ENCODE results near the gene OPHN1.

DNA sequence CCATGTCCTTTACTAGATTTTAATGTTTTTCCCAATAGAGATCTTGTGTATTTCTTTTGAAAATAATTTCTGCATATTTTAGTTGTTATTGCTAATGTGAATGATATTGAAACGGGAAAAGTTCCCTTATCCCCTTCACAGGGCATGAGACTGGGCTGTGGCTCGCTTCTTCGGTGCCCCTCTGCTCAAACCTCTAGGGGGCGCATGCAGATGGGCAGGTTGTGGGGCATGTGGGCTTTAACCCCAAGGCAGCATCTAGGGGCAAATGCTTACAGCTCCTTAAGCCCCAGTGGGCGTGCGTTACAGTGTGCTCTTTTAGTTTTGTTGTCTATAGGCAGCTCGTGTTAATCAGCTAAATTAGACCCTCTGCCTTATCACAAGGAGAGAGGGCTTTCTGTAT is 194.7 kb downstream of the OPHN1 start:
- TF ChIP-seq, protein P1, sequence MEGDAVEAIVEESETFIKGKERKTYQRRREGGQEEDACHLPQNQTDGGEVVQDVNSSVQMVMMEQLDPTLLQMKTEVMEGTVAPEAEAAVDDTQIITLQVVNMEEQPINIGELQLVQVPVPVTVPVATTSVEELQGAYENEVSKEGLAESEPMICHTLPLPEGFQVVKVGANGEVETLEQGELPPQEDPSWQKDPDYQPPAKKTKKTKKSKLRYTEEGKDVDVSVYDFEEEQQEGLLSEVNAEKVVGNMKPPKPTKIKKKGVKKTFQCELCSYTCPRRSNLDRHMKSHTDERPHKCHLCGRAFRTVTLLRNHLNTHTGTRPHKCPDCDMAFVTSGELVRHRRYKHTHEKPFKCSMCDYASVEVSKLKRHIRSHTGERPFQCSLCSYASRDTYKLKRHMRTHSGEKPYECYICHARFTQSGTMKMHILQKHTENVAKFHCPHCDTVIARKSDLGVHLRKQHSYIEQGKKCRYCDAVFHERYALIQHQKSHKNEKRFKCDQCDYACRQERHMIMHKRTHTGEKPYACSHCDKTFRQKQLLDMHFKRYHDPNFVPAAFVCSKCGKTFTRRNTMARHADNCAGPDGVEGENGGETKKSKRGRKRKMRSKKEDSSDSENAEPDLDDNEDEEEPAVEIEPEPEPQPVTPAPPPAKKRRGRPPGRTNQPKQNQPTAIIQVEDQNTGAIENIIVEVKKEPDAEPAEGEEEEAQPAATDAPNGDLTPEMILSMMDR (IDR thresholded peaks at IDR 0.05; ENCODE audit: extremely low read depth in 1 of 2, insufficient read depth in 1 of 2, low read depth in 1 of 2, low read length in 2 of 2) = peak; percentile 25 to 42
- TF ChIP-seq POLR2AphosphoS5 (IDR thresholded peaks at IDR 0.05; ENCODE audit: insufficient read depth, low read depth, low read length) (no peak), POLR2A (IDR thresholded peaks at IDR 0.05; ENCODE audit: low read depth, low read length) (no peak)
- TF ChIP-seq, protein P2, sequence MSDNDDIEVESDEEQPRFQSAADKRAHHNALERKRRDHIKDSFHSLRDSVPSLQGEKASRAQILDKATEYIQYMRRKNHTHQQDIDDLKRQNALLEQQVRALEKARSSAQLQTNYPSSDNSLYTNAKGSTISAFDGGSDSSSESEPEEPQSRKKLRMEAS (IDR thresholded peaks at IDR 0.05; ENCODE audit: insufficient read depth, insufficient read length) = no peak

Data from endothelial cell of umbilical vein (primary cell).